Measurements from ENCODE around the gene GLP1R. TPM values are rescaled to one million over a fixed set of nuclear protein-coding genes. Genes with fewer than 3 reads are reported as not detected.

GLP1R gene
- total and polyA plus RNA-seq, 2 experiments from 2014 or later, result 0.12 to 0.43 TPM

DNA sequence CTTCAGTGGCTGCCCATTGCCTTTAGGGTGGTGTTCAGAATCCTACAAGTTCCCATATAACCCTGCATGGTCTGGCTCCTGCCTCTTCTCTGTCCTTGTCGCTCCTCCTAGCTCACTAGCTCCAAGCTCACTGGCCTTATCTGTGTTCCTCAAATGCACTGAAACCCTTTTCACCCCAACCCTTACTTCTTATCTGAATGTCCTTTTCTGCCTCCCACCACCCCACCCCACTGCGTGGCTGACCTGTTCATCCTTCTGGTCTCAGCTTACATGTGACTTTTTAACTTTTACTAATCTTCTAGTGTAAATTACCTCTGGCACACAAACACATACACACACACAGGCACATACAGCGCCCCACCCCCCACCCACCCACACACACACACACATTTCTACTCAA lies 41.0 kb upstream of the GLP1R start:
- peaks cover 22% of the 10 kb centered on the region for H3K27me3 ChIP-seq

GRCh38 chr6:39008737-39009136 lies 39.8 kb upstream of the GLP1R start:
- Histone ChIP-seq H3K4me1 (ENCODE audit: low read depth) (no peaks in the 10 kb centered on the region), H3K27me3 (peaks cover 21% of the 10 kb centered on the region), H3K4me3 (no peak overlapping the region), H3K36me3 (no peaks in the 10 kb centered on the region), H3K27ac (no peak overlapping the region), H3K9me3 (ENCODE audit: low read depth) (no peaks in the 10 kb centered on the region)
- TF ChIP-seq, protein P1, sequence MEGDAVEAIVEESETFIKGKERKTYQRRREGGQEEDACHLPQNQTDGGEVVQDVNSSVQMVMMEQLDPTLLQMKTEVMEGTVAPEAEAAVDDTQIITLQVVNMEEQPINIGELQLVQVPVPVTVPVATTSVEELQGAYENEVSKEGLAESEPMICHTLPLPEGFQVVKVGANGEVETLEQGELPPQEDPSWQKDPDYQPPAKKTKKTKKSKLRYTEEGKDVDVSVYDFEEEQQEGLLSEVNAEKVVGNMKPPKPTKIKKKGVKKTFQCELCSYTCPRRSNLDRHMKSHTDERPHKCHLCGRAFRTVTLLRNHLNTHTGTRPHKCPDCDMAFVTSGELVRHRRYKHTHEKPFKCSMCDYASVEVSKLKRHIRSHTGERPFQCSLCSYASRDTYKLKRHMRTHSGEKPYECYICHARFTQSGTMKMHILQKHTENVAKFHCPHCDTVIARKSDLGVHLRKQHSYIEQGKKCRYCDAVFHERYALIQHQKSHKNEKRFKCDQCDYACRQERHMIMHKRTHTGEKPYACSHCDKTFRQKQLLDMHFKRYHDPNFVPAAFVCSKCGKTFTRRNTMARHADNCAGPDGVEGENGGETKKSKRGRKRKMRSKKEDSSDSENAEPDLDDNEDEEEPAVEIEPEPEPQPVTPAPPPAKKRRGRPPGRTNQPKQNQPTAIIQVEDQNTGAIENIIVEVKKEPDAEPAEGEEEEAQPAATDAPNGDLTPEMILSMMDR (IDR thresholded peaks at IDR 0.05; ENCODE audit: low read depth, low read length), result no peak
- no peak for DNase-seq (ENCODE audit: low read depth in 1 of 2, low spot score in 1 of 2)

More for the DNA sequence above, 41.0 kb upstream of the GLP1R start:
- DNase-seq (ENCODE audit: low read depth in 1 of 2, low spot score in 1 of 2), result no peak
- no peaks in the 10 kb centered on the region for H3K36me3 ChIP-seq
- H3K4me3 ChIP-seq, result no peak overlapping the region
- no peaks in the 10 kb centered on the region for H3K9me3 ChIP-seq (ENCODE audit: low read depth)
- no peaks in the 10 kb centered on the region for H3K4me1 ChIP-seq (ENCODE audit: low read depth)
- H3K27ac ChIP-seq, result no peak overlapping the region
- TF ChIP-seq, protein P1 (IDR thresholded peaks at IDR 0.05; ENCODE audit: low read depth, low read length), result no peak

DNA sequence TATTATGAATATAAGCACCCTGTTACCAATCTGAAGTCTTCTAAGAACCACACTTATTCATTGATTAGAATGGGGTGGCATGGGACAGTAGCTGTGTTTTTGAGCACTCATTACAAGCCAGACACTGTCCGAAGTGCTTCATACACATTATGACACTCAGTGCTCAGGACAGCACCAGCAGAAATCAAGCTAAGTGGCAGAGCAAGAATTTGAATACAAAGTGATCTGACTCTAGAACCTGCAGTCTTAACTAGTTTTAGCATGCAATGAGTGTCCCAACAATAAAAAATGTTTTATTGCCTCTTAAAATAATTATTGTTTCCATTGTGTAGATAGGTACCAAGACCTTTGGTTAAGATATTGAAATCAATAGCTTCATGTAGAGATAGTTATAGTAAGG lies 39.1 kb upstream of the GLP1R start:
- H3K27me3 ChIP-seq, result peaks cover 22% of the 10 kb centered on the region
- DNase-seq (ENCODE audit: low read depth in 1 of 2, low spot score in 1 of 2), result no peak
- no peaks in the 10 kb centered on the region for H3K4me1 ChIP-seq (ENCODE audit: low read depth)

GRCh38 chr6:39016839-39017546 lies 31.6 kb upstream of the GLP1R start:
- no peak for DNase-seq (ENCODE audit: low read depth in 1 of 2, low spot score in 1 of 2)
- TF ChIP-seq, protein P1 (IDR thresholded peaks at IDR 0.05; ENCODE audit: low read depth, low read length), result no peak
- Histone ChIP-seq H3K9me3 (ENCODE audit: low read depth) (no peaks in the 10 kb centered on the region), H3K36me3 (no peaks in the 10 kb centered on the region), H3K4me3 (no peak overlapping the region), H3K4me1 (ENCODE audit: low read depth) (no peaks in the 10 kb centered on the region), H3K27ac (no peak overlapping the region), H3K27me3 (peaks cover 15% of the 10 kb centered on the region)

More for the DNA sequence above, 39.1 kb upstream of the GLP1R start:
- TF ChIP-seq, protein P1 (IDR thresholded peaks at IDR 0.05; ENCODE audit: low read depth, low read length), result no peak
- Histone ChIP-seq H3K27ac (no peak overlapping the region), H3K4me3 (no peak overlapping the region), H3K9me3 (ENCODE audit: low read depth) (no peaks in the 10 kb centered on the region), H3K36me3 (no peaks in the 10 kb centered on the region)

DNA sequence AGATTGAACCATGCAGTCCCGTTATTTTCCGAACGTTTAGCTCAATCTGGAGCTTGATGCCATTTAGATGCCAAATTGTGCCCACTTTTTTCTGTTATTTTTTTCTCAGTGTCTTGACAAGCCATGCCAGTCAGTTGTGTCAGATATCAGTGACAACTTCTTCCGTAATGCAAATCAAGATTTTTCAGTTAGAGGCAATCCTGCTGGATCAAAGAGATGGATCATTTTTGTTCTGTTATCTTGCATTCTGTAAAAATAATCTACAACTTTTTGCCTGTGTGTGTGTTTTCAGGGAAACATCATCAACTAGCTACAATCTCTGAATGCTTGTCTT lies 31.1 kb upstream of the GLP1R start:
- H3K9me3 ChIP-seq (ENCODE audit: low read depth), result no peaks in the 10 kb centered on the region
- no peaks in the 10 kb centered on the region for H3K36me3 ChIP-seq
- no peak overlapping the region for H3K27ac ChIP-seq
- H3K4me1 ChIP-seq (ENCODE audit: low read depth), result no peaks in the 10 kb centered on the region
- DNase-seq (ENCODE audit: low read depth in 1 of 2, low spot score in 1 of 2), result no peak
- peaks cover 9% of the 10 kb centered on the region for H3K27me3 ChIP-seq
- TF ChIP-seq, protein P1 (IDR thresholded peaks at IDR 0.05; ENCODE audit: low read depth, low read length), result no peak
- no peak overlapping the region for H3K4me3 ChIP-seq
